IgD-negative memory B cell (primary cell): ENCODE results near the gene DOP1A. TPM values are rescaled to one million over a fixed set of nuclear protein-coding genes. Genes with fewer than 3 reads are reported as not detected.
A peak's percentile ranks its signal among the peaks of the same experiment; 100 is the strongest.

Experiments used
- H3K27ac Mint-ChIP-seq, 3 donors: one replicate each; pipeline ENCODE4 v1.8.0; 2020 to 2022; ENCODE audit warnings: mild to moderate bottlenecking in 3 of 3, mixed read lengths in 3 of 3, moderate library complexity in 1 of 3
- H3K27me3 Mint-ChIP-seq: one replicate; pipeline ENCODE4 v1.8.0; 2021; ENCODE audit warnings: mixed read lengths
- H3K36me3 Mint-ChIP-seq: one replicate; pipeline ENCODE4 v1.8.0; 2020; ENCODE audit warnings: mild to moderate bottlenecking, mixed read lengths
- H3K4me1 Mint-ChIP-seq, 3 donors: one replicate each; pipeline ENCODE4 v1.8.0; 2020 to 2022; ENCODE audit warnings: mixed read lengths in 3 of 3, mild to moderate bottlenecking in 1 of 3
- H3K4me3 Mint-ChIP-seq, 4 donors: one replicate each; pipeline ENCODE4 v1.8.0; 2020 to 2022; ENCODE audit warnings: mild to moderate bottlenecking in 4 of 4, mixed read lengths in 4 of 4, moderate library complexity in 3 of 4
- H3K9me3 Mint-ChIP-seq, 3 donors: one replicate each; pipeline ENCODE4 v1.8.0; 2020 to 2021; ENCODE audit warnings: mixed read lengths in 3 of 3, mild to moderate bottlenecking in 1 of 3
- polyA plus RNA-seq: library from polyadenylated mRNA; unstranded; fragments of 300-500 nt; fragmentation: Illumina TruSeq; gene quantifications from one replicate; pipeline ENCODE4 v1.2.3, GENCODE V29; 2021

The DOP1A gene
- polyA plus RNA-seq, 1 donor from 2014 or later = 4.9 TPM

- H3K27ac Mint-ChIP-seq = peak within 1 kb of the TSS; percentile 47 to 87 (median 81)
- peaks cover 2% of the 10 kb centered on the region for H3K36me3 Mint-ChIP-seq
- peak within 1 kb of the TSS; percentile 89 to 95 (median 93) for H3K4me3 Mint-ChIP-seq
- H3K4me1 Mint-ChIP-seq = peaks cover 32 to 45% (median 39%) of the 10 kb centered on the region in 3 donors
- H3K9me3 Mint-ChIP-seq = no peaks in the 10 kb centered on the region
- no peaks in the 10 kb centered on the region for H3K27me3 Mint-ChIP-seq
These were observed 1.8 kb upstream of the DOP1A start, which contains the start of gene UBE3D for GRCh38 chr6:83065511-83066192. Gene UBE3D (minus strand): TSS chr6:83065841. CDS start chr6:83065718, 123 bp downstream.

GRCh38 chr6:83068616-83069015 lies 1.1 kb downstream of the DOP1A start:
- Mint-ChIP-seq H3K4me1 (peaks cover 31 to 42% (median 36%) of the 10 kb centered on the region in 3 donors), H3K27ac (peak overlapping the region; percentile 95 to 97 (median 97)), H3K9me3 (no peaks in the 10 kb centered on the region), H3K27me3 (no peaks in the 10 kb centered on the region), H3K4me3 (peak overlapping the region; percentile 93 to 99 (median 97)), H3K36me3 (no peaks in the 10 kb centered on the region)

GRCh38 chr6:83069633-83070032 lies 2.2 kb downstream of the DOP1A start:
- Mint-ChIP-seq H3K4me3 (peak overlapping the region in 1 of 4 donors; percentile 32), H3K27me3 (no peaks in the 10 kb centered on the region), H3K27ac (no peak overlapping the region), H3K36me3 (no peaks in the 10 kb centered on the region), H3K9me3 (no peaks in the 10 kb centered on the region), H3K4me1 (peaks cover 27 to 38% (median 33%) of the 10 kb centered on the region in 3 donors)

GRCh38 chr6:83071023-83071422 lies 3.6 kb downstream of the DOP1A start:
- H3K36me3 Mint-ChIP-seq = peaks cover 7% of the 10 kb centered on the region
- no peaks in the 10 kb centered on the region for H3K9me3 Mint-ChIP-seq
- H3K27me3 Mint-ChIP-seq = no peaks in the 10 kb centered on the region
- peaks cover 25 to 38% (median 26%) of the 10 kb centered on the region in 3 donors for H3K4me1 Mint-ChIP-seq
- peak overlapping the region; percentile 18 to 91 (median 56) for H3K4me3 Mint-ChIP-seq
- H3K27ac Mint-ChIP-seq = peak overlapping the region in 2 of 3 donors; percentile 6 to 85

- H3K4me3 Mint-ChIP-seq = peak overlapping the region in 1 of 4 donors; percentile 37
- H3K9me3 Mint-ChIP-seq = no peaks in the 10 kb centered on the region
- no peaks in the 10 kb centered on the region for H3K27me3 Mint-ChIP-seq
- H3K36me3 Mint-ChIP-seq = peaks cover 10% of the 10 kb centered on the region
- H3K27ac Mint-ChIP-seq = no peak overlapping the region
- peaks cover 22 to 34% (median 23%) of the 10 kb centered on the region in 3 donors for H3K4me1 Mint-ChIP-seq
These were observed 4.2 kb downstream of the DOP1A start for GRCh38 chr6:83071707-83072106.

- Mint-ChIP-seq H3K4me1 (peaks cover 22 to 28% (median 24%) of the 10 kb centered on the region in 3 donors), H3K27ac (no peak overlapping the region)
These were observed 5.3 kb downstream of the DOP1A start for GRCh38 chr6:83072726-83073125.

GRCh38 chr6:83073615-83074014 lies 6.1 kb downstream of the DOP1A start:
- Mint-ChIP-seq H3K9me3 (no peaks in the 10 kb centered on the region), H3K27ac (no peak overlapping the region)

More at GRCh38 chr6:83072726-83073125, 5.3 kb downstream of the DOP1A start:
- peaks cover 10% of the 10 kb centered on the region for H3K36me3 Mint-ChIP-seq
- no peaks in the 10 kb centered on the region for H3K9me3 Mint-ChIP-seq
- no peaks in the 10 kb centered on the region for H3K27me3 Mint-ChIP-seq
- no peak overlapping the region for H3K4me3 Mint-ChIP-seq

GRCh38 chr6:83083476-83083875 lies 16.0 kb downstream of the DOP1A start:
- no peaks in the 10 kb centered on the region for H3K9me3 Mint-ChIP-seq
- H3K4me3 Mint-ChIP-seq = no peak overlapping the region
- H3K27me3 Mint-ChIP-seq = no peaks in the 10 kb centered on the region
- H3K4me1 Mint-ChIP-seq = peaks cover 30 to 34% (median 34%) of the 10 kb centered on the region in 3 donors
- H3K27ac Mint-ChIP-seq = no peak overlapping the region
- peaks cover 8% of the 10 kb centered on the region for H3K36me3 Mint-ChIP-seq

More at GRCh38 chr6:83073615-83074014, 6.1 kb downstream of the DOP1A start:
- Mint-ChIP-seq H3K4me3 (no peak overlapping the region), H3K36me3 (peaks cover 12% of the 10 kb centered on the region), H3K27me3 (no peaks in the 10 kb centered on the region), H3K4me1 (peaks cover 22 to 26% (median 22%) of the 10 kb centered on the region in 3 donors)

- Mint-ChIP-seq H3K4me3 (peak overlapping the region in 2 of 4 donors; percentile 6 to 39), H3K27ac (peak overlapping the region in 1 of 3 donors; percentile 33), H3K4me1 (peaks cover 23 to 26% (median 24%) of the 10 kb centered on the region in 3 donors)
These were observed 19.3 kb downstream of the DOP1A start for GRCh38 chr6:83086751-83087150.

GRCh38 chr6:83092756-83093399 lies 25.4 kb downstream of the DOP1A start:
- peak overlapping the region in 1 of 4 donors; percentile 9 for H3K4me3 Mint-ChIP-seq
- no peak overlapping the region for H3K27ac Mint-ChIP-seq
- H3K4me1 Mint-ChIP-seq = peaks cover 5 to 8% (median 6%) of the 10 kb centered on the region in 3 donors
- no peaks in the 10 kb centered on the region for H3K27me3 Mint-ChIP-seq
- H3K36me3 Mint-ChIP-seq = peaks cover 3% of the 10 kb centered on the region
- peaks cover 0 to 3% (median 0%) of the 10 kb centered on the region in 3 donors for H3K9me3 Mint-ChIP-seq

More at GRCh38 chr6:83086751-83087150, 19.3 kb downstream of the DOP1A start:
- Mint-ChIP-seq H3K27me3 (no peaks in the 10 kb centered on the region), H3K36me3 (peaks cover 7% of the 10 kb centered on the region), H3K9me3 (no peaks in the 10 kb centered on the region)

- Mint-ChIP-seq H3K36me3 (peaks cover 6% of the 10 kb centered on the region), H3K27me3 (no peaks in the 10 kb centered on the region), H3K4me1 (peaks cover 1 to 9% (median 6%) of the 10 kb centered on the region in 3 donors), H3K9me3 (peaks cover 0 to 3% (median 0%) of the 10 kb centered on the region in 3 donors), H3K4me3 (no peak overlapping the region), H3K27ac (peak overlapping the region in 1 of 3 donors; percentile 31)
These were observed 29.3 kb downstream of the DOP1A start for GRCh38 chr6:83096791-83097190.

- peaks cover 1 to 9% (median 6%) of the 10 kb centered on the region in 3 donors for H3K4me1 Mint-ChIP-seq
- no peaks in the 10 kb centered on the region for H3K27me3 Mint-ChIP-seq
- no peak overlapping the region for H3K4me3 Mint-ChIP-seq
- peaks cover 0 to 3% (median 0%) of the 10 kb centered on the region in 3 donors for H3K9me3 Mint-ChIP-seq
- H3K27ac Mint-ChIP-seq = peak overlapping the region in 1 of 3 donors; percentile 31
- H3K36me3 Mint-ChIP-seq = peaks cover 10% of the 10 kb centered on the region
These were observed 29.7 kb downstream of the DOP1A start for GRCh38 chr6:83097204-83097603.

- H3K4me1 Mint-ChIP-seq = peaks cover 1 to 9% (median 6%) of the 10 kb centered on the region in 3 donors
- no peaks in the 10 kb centered on the region for H3K27me3 Mint-ChIP-seq
- no peak overlapping the region for H3K4me3 Mint-ChIP-seq
- peaks cover 0 to 3% (median 0%) of the 10 kb centered on the region in 3 donors for H3K9me3 Mint-ChIP-seq
- peak overlapping the region in 1 of 3 donors; percentile 31 for H3K27ac Mint-ChIP-seq
- H3K36me3 Mint-ChIP-seq = peaks cover 12% of the 10 kb centered on the region
These were observed 30.2 kb downstream of the DOP1A start for GRCh38 chr6:83097675-83098074.

- Mint-ChIP-seq H3K4me1 (peaks cover 1 to 9% (median 6%) of the 10 kb centered on the region in 3 donors), H3K27me3 (no peaks in the 10 kb centered on the region), H3K4me3 (no peak overlapping the region), H3K36me3 (peaks cover 19% of the 10 kb centered on the region), H3K9me3 (peaks cover 0 to 3% (median 2%) of the 10 kb centered on the region in 3 donors), H3K27ac (no peak overlapping the region)
These were observed 31.1 kb downstream of the DOP1A start for GRCh38 chr6:83098589-83098988.

GRCh38 chr6:83108378-83108777 lies 40.9 kb downstream of the DOP1A start:
- H3K9me3 Mint-ChIP-seq = peaks cover 0 to 15% (median 2%) of the 10 kb centered on the region in 3 donors
- H3K27me3 Mint-ChIP-seq = no peaks in the 10 kb centered on the region
- H3K4me3 Mint-ChIP-seq = no peak overlapping the region
- peaks cover 32% of the 10 kb centered on the region for H3K36me3 Mint-ChIP-seq
- H3K27ac Mint-ChIP-seq = no peak overlapping the region
- peaks cover 8 to 10% (median 8%) of the 10 kb centered on the region in 3 donors for H3K4me1 Mint-ChIP-seq
